CD14-positive monocyte (primary cell): Measurements from ENCODE around the gene NKG7. TPM values are rescaled to one million over a fixed set of nuclear protein-coding genes. Genes with fewer than 3 reads are reported as not detected.
A peak's percentile ranks its signal among the peaks of the same experiment; 100 is the strongest.

Source experiments
- DNase-seq, 3 donors: peaks; one replicate each; pipeline ENCODE4 v3.0.0-alpha.2; 2011 to 2022
- H2AFZ ChIP-seq: 2 replicates; pipeline ENCODE4 v1.6.0; 2012; ENCODE audit warnings: mild to moderate bottlenecking, low read depth, low read length, inconsistent platforms; ENCODE audit not compliant: insufficient read depth, poor library complexity, severe bottlenecking
- H3K27ac ChIP-seq, 2 donors: 1 replicate in 1 of 2; 2 replicates in 1 of 2; pipeline ENCODE4 v1.5.1; 2012 to 2013; ENCODE audit warnings: low read length in 2 of 2, control low read depth in 1 of 2, inconsistent platforms in 1 of 2, low read depth in 1 of 2, mild to moderate bottlenecking in 1 of 2
- H3K27me3 ChIP-seq, 2 donors: one replicate each; pipeline versions ENCODE4 v1.6.0 to v1.6.1; 2011 to 2013; ENCODE audit warnings: low read length in 2 of 2; ENCODE audit not compliant: control insufficient read depth in 2 of 2, insufficient read depth in 2 of 2
- H3K36me3 ChIP-seq, 2 donors: replicated peaks in 1 of 2; 1 replicate in 1 of 2; 2 replicates in 1 of 2; pipeline versions ENCODE4 v1.5.1 to v1.6.1; 2012 to 2013; ENCODE audit warnings: low read length in 2 of 2, control low read depth in 1 of 2, inconsistent platforms in 1 of 2, mild to moderate bottlenecking in 1 of 2; ENCODE audit not compliant: insufficient read depth in 2 of 2, control insufficient read depth in 1 of 2
- H3K4me1 ChIP-seq, 2 donors: 1 replicate in 1 of 2; 2 replicates in 1 of 2; pipeline versions ENCODE4 v1.5.1 to v1.6.1; 2012 to 2013; ENCODE audit warnings: low read length in 2 of 2, control low read depth in 1 of 2, inconsistent platforms in 1 of 2, mild to moderate bottlenecking in 1 of 2, moderate library complexity in 1 of 2; ENCODE audit not compliant: insufficient read depth in 2 of 2, control insufficient read depth in 1 of 2
- H3K4me2 ChIP-seq: replicated peaks from 2 replicates; pipeline ENCODE3; 2012; ENCODE audit warnings: low read length, moderate library complexity, mild to moderate bottlenecking; ENCODE audit not compliant: poor library complexity, severe bottlenecking; ENCODE audit errors: extremely low read depth
- H3K4me3 ChIP-seq, 3 experiments: fragments of 200-600 bp in 1 of 3; sonication (generic) in 1 of 3; replicated peaks in 1 of 3; 1 replicate in 2 of 3; 2 replicates in 1 of 3; pipeline ENCODE4 v1.5.1; 2011 to 2013; ENCODE audit warnings: low read length in 3 of 3, mild to moderate bottlenecking in 3 of 3, control low read depth in 2 of 3, low read depth in 2 of 3, inconsistent platforms in 1 of 3, moderate library complexity in 1 of 3
- H3K79me2 ChIP-seq: 2 replicates; pipeline ENCODE4 v1.6.0; 2012; ENCODE audit warnings: mild to moderate bottlenecking, control low read depth, inconsistent platforms, low read length, moderate library complexity; ENCODE audit not compliant: insufficient read depth
- H3K9ac ChIP-seq: 2 replicates; pipeline ENCODE4 v1.6.0; 2017; ENCODE audit warnings: low read length, mild to moderate bottlenecking; ENCODE audit not compliant: insufficient read depth, poor library complexity, severe bottlenecking
- H3K9me3 ChIP-seq, 2 donors: replicated peaks in 1 of 2; 1 replicate in 1 of 2; 2 replicates in 1 of 2; pipeline versions ENCODE4 v1.5.1 to v1.6.1; 2012 to 2013; ENCODE audit warnings: low read length in 2 of 2, control low read depth in 1 of 2; ENCODE audit not compliant: control insufficient read depth in 1 of 2, insufficient read depth in 1 of 2
- H4K20me1 ChIP-seq: 2 replicates; pipeline ENCODE4 v1.6.0; 2012; ENCODE audit warnings: mild to moderate bottlenecking, low read length, control low read depth, moderate library complexity; ENCODE audit not compliant: insufficient read depth
- H3K27ac Mint-ChIP-seq, 7 donors: one replicate each; pipeline ENCODE4 v1.8.0; 2020; ENCODE audit warnings: mild to moderate bottlenecking in 7 of 7, mixed read lengths in 7 of 7, moderate library complexity in 6 of 7, inconsistent platforms in 2 of 7
- H3K27me3 Mint-ChIP-seq, 3 donors: one replicate each; pipeline ENCODE4 v1.8.0; 2021 to 2022; ENCODE audit warnings: low read depth in 3 of 3, mild to moderate bottlenecking in 3 of 3, mixed read lengths in 3 of 3, moderate library complexity in 3 of 3, inconsistent platforms in 1 of 3
- H3K36me3 Mint-ChIP-seq, 2 donors: one replicate each; pipeline ENCODE4 v1.8.0; 2020; ENCODE audit warnings: mixed read lengths in 2 of 2, inconsistent platforms in 1 of 2, mild to moderate bottlenecking in 1 of 2
- H3K4me1 Mint-ChIP-seq: one replicate; pipeline ENCODE4 v1.8.0; 2020; ENCODE audit warnings: mild to moderate bottlenecking, mixed read lengths
- H3K4me3 Mint-ChIP-seq, 2 donors: one replicate each; pipeline ENCODE4 v1.8.0; 2020; ENCODE audit warnings: mild to moderate bottlenecking in 2 of 2, mixed read lengths in 2 of 2, moderate library complexity in 1 of 2
- H3K9me3 Mint-ChIP-seq, 7 donors: one replicate each; pipeline ENCODE4 v1.8.0; 2020 to 2022; ENCODE audit warnings: mixed read lengths in 7 of 7, mild to moderate bottlenecking in 6 of 7, moderate library complexity in 6 of 7, inconsistent platforms in 2 of 7
- WGBS: methylation state at CpG from one replicate; pipeline ENCODE4 v1.1.5; 2013; ENCODE audit warnings: missing lambda C conversion rate; ENCODE audit not compliant: insufficient coverage; 5-methylcytosine and 5-hydroxymethylcytosine counted together
- intact Hi-C, 2 donors: fragments of 100-400 bp; cut with micrococcal nuclease; formaldehyde crosslinking; loops; one replicate each; pipeline versions ENCODE4 v1.15.0 to v1.15.1; 2023
- polyA plus RNA-seq, 3 donors: library from polyadenylated mRNA; depleted of rRNA in 1 of 3; unstranded in 2 of 3; stranded (reverse) in 1 of 3; fragments of 300-500 nt in 2 of 3; fragments of >200 nt in 1 of 3; fragmentation: Illumina TruSeq in 2 of 3; gene quantifications; 1 replicate in 2 of 3; 2 replicates in 1 of 3; pipeline ENCODE4 v1.2.3, GENCODE V29; 2012 to 2021
- TF ChIP-seq, protein P1 (sequence below): fragments of 200-600 bp; IDR thresholded peaks from one replicate; pipeline ENCODE4 v1.8.0; 2022; ENCODE audit warnings: antibody characterized with exemption, mild to moderate bottlenecking

NKG7 gene
- polyA plus RNA-seq, 3 donors, result 11.1 to 19.9 (median 16.4) TPM

DNA sequence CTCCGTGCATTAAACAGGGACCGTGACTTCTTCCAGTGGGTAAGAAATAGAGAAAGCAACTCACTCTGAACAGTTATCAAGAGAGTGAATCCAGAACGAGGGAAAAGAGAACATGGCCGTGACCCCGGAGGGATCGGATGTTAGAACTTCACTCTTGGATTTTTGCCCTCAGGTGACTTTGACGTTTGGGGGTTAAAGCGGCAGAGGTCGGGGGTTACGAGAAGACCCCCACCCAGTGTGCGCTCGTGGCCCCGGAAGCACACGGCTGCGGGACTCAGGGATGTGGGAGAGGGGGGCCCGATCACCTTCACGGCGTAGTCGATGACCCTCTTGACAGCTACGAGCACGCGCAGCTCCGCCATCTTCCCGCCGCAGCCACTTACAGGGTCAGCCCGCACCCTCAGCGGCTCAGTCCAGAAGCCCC, 6.5 kb downstream of the NKG7 start, which contains the start of gene ETFB:
Gene ETFB (minus strand): TSS at position 424 of the 424 bp plus-strand sequence. CDS start 62 bp downstream, at position 362.
- Mint-ChIP-seq H3K4me3 (peak within 1 kb of the TSS; percentile 96 to 99), H3K9me3 (no peaks in the 10 kb centered on the region), H3K4me1 (peaks cover 58% of the 10 kb centered on the region), H3K27me3 (peaks cover 0 to 4% (median 0%) of the 10 kb centered on the region in 3 donors), H3K36me3 (peaks cover 9% of the 10 kb centered on the region in 2 donors), H3K27ac (peak within 1 kb of the TSS; percentile 93 to 99 (median 97))
- WGBS, result 0% methylated on average over 17 of the region's 27 CpGs
- intact Hi-C loops, result loop anchor here (1.0 to 5.0 kb wide), 4 partner anchors 23 to 39 kb away; partner anchors contain the start of gene VSIG10L (in 1 of the 2)
- Histone ChIP-seq H3K79me2 (peaks cover 62% of the 10 kb centered on the region), H3K9ac (peak within 1 kb of the TSS; percentile 80), H3K4me1 (peaks cover 33 to 71% of the 10 kb centered on the region in 2 donors), H3K36me3 (no peaks in the 10 kb centered on the region), H2AFZ (peak within 1 kb of the TSS; percentile 90), H3K9me3 (no peaks in the 10 kb centered on the region), H3K27ac (peak within 1 kb of the TSS; percentile 92 to 93), H3K27me3 (no peaks in the 10 kb centered on the region), H4K20me1 (no peaks in the 10 kb centered on the region), H3K4me2 (peak within 1 kb of the TSS; percentile 100), H3K4me3 (peak within 1 kb of the TSS; percentile 89 to 93 (median 91))
- no peak for DNase-seq
- TF ChIP-seq, protein P1, sequence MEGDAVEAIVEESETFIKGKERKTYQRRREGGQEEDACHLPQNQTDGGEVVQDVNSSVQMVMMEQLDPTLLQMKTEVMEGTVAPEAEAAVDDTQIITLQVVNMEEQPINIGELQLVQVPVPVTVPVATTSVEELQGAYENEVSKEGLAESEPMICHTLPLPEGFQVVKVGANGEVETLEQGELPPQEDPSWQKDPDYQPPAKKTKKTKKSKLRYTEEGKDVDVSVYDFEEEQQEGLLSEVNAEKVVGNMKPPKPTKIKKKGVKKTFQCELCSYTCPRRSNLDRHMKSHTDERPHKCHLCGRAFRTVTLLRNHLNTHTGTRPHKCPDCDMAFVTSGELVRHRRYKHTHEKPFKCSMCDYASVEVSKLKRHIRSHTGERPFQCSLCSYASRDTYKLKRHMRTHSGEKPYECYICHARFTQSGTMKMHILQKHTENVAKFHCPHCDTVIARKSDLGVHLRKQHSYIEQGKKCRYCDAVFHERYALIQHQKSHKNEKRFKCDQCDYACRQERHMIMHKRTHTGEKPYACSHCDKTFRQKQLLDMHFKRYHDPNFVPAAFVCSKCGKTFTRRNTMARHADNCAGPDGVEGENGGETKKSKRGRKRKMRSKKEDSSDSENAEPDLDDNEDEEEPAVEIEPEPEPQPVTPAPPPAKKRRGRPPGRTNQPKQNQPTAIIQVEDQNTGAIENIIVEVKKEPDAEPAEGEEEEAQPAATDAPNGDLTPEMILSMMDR, result no peak

DNA sequence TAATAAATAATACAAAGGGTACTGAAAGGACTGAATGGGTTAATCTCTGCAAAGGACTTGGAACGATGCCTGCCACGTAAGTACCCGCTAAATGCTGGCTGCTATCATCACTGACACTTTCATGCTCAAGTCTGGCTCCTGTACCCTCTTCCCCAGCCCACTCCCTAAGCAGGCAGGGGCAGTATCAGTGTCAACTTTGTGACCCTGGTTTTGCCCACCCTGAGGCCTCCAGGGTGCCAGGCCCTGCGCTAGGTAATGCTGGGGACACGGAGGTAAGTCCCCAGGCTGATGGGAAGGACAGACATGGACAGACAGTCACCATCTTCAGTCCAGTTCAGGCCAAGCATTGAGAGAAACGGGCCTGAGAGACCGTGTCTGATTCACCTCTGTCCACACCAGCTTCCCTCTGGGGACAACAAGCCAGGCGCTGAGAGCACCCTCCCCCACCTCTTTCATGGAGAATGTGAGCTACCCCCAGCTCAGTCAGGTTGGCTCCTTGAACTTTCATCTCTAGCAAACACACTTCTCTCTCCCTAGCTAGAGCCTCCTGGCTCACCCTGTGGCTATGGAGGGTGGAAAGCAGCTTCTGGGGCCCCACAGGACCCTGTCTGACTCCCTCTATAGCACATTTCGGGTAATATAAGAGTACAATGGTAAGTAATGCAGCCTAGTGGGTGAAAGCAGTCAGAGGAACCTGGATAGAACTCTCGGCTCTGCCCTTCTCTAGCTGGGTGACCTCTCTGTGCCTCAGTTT, 7.1 kb downstream of the NKG7 start:
- 36% methylated on average over 7 of the region's 10 CpGs for WGBS
- H3K27me3 Mint-ChIP-seq, result peaks cover 0 to 4% (median 0%) of the 10 kb centered on the region in 3 donors
- peaks cover 58% of the 10 kb centered on the region for H3K79me2 ChIP-seq
- H3K27ac ChIP-seq, result peak overlapping the region; percentile 92 to 93
- H3K9me3 ChIP-seq, result no peaks in the 10 kb centered on the region
- no peaks in the 10 kb centered on the region for H4K20me1 ChIP-seq
- H3K9ac ChIP-seq, result peak overlapping the region; percentile 80
- TF ChIP-seq, protein P1, result no peak
- peak overlapping the region; percentile 89 to 93 (median 91) for H3K4me3 ChIP-seq
- H3K36me3 ChIP-seq, result no peaks in the 10 kb centered on the region
- peak overlapping the region; percentile 93 to 98 (median 97) for H3K27ac Mint-ChIP-seq
- peak overlapping the region; percentile 100 for H3K4me2 ChIP-seq
- intact Hi-C loops, result loop anchor here (1.0 to 5.0 kb wide), 3 partner anchors 23 to 38 kb away; partner anchors contain the start of gene VSIG10L (in 1 of the 2)
- H3K9me3 Mint-ChIP-seq, result no peaks in the 10 kb centered on the region
- peaks cover 9 to 12% of the 10 kb centered on the region in 2 donors for H3K36me3 Mint-ChIP-seq
- peak overlapping the region; percentile 96 to 99 for H3K4me3 Mint-ChIP-seq
- peak overlapping the region; percentile 88 for H2AFZ ChIP-seq
- peaks cover 29 to 65% of the 10 kb centered on the region in 2 donors for H3K4me1 ChIP-seq
- H3K27me3 ChIP-seq, result no peaks in the 10 kb centered on the region
- DNase-seq, result peak; percentile 22 to 47 (median 30)
- H3K4me1 Mint-ChIP-seq, result peaks cover 52% of the 10 kb centered on the region
